HepG2 (cell line): ENCODE data around the gene EIF4G3. TPM values are rescaled to one million over a fixed set of nuclear protein-coding genes. Genes with fewer than 3 reads are reported as not detected.

ENCODE experiments used
- ATAC-seq: fragments of 200-7000 bp; cut with Tn5 transposase; 3 replicates; pipeline ENCODE4 v1.9.1; 2020; ENCODE audit warnings: mild to moderate bottlenecking, moderate library complexity
- BruUV-seq: library from RNA; stranded (reverse); fragments of 400-500 nt; replicated peaks from 2 replicates; lab custom pipeline; 2021; lab: Mats Ljungman, UMichigan
- CTCF ChIA-PET: fragments of 300-600 bp; formaldehyde crosslinking; extraction: SDS; loops from one replicate; lab custom pipeline; 2021; ENCODE audit warnings: low total read pairs, inconsistent platforms, low intra/inter-chr PET ratio; lab: Yijun Ruan, JAX
- POLR2A ChIA-PET: fragments of 350-600 bp; sonication (Branson Sonifier 250); formaldehyde crosslinking; loops from one replicate; lab custom pipeline; 2020; ENCODE audit warnings: antibody characterized with exemption, inconsistent platforms; lab: Yijun Ruan, JAX
- DNase-seq: peaks from one replicate; pipeline ENCODE4 v3.0.0-alpha.2; 2015; ENCODE audit warnings: low spot score
- FAIRE-seq: peaks from 3 replicates; lab custom pipeline; 2011; peaks lifted over from hg19 to GRCh38; lab: Jason Lieb, UNC
- H2AFZ ChIP-seq: one replicate; pipeline ENCODE4 v1.6.1; 2011; ENCODE audit warnings: low read length, inconsistent platforms
- H3K27ac ChIP-seq: fragments of 300-600 bp; 3 replicates; pipeline ENCODE4 v1.8.0; 2011; ENCODE audit warnings: mixed run types, mild to moderate bottlenecking, mixed read lengths, low read length, inconsistent platforms; ENCODE audit not compliant: insufficient read depth; ENCODE audit errors: extremely low read length
- H3K27me3 ChIP-seq, 2 experiments: fragments of 200-600 bp in 1 of 2; 2 replicates in 1 of 2; 3 replicates in 1 of 2; pipeline versions ENCODE4 v1.6.0 to v1.8.0; 2011; ENCODE audit warnings: low read length in 2 of 2, mild to moderate bottlenecking in 2 of 2, moderate library complexity in 2 of 2, inconsistent platforms in 1 of 2; ENCODE audit not compliant: insufficient read depth in 2 of 2, control insufficient read depth in 1 of 2
- H3K36me3 ChIP-seq, 2 experiments: fragments of 200-600 bp in 1 of 2; replicated peaks in 1 of 2; 2 replicates in 1 of 2; 3 replicates in 1 of 2; pipeline versions ENCODE4 v1.5.1 to v1.8.0; 2011; ENCODE audit warnings: low read length in 2 of 2, inconsistent platforms in 1 of 2; ENCODE audit not compliant: insufficient read depth in 2 of 2, control insufficient read depth in 1 of 2
- H3K4me1 ChIP-seq: 2 replicates; pipeline ENCODE4 v1.5.1; 2012; ENCODE audit warnings: low read length, inconsistent platforms; ENCODE audit not compliant: insufficient read depth
- H3K4me2 ChIP-seq: 2 replicates; pipeline ENCODE4 v1.6.0; 2011; ENCODE audit warnings: low read depth, low read length, inconsistent platforms
- H3K4me3 ChIP-seq, 3 experiments: fragments of 200-600 bp in 1 of 3; sonication (generic), shearing (Covaris generic) in 1 of 3; replicated peaks in 1 of 3; 2 replicates each; pipeline ENCODE4 v1.5.1; 2011 to 2016; ENCODE audit warnings: low read length in 3 of 3, inconsistent platforms in 2 of 3, low read depth in 2 of 3, mild to moderate bottlenecking in 2 of 3, control low read depth in 1 of 3, mixed read lengths in 1 of 3; ENCODE audit not compliant: insufficient read depth in 1 of 3
- H3K79me2 ChIP-seq: one replicate; pipeline ENCODE4 v1.6.1; 2011; ENCODE audit warnings: low read length, inconsistent platforms; ENCODE audit not compliant: insufficient read depth
- H3K9ac ChIP-seq: 2 replicates; pipeline ENCODE4 v1.6.0; 2011; ENCODE audit warnings: mild to moderate bottlenecking, low read depth, low read length, inconsistent platforms; ENCODE audit not compliant: insufficient read depth
- H3K9me3 ChIP-seq: 2 replicates; pipeline ENCODE4 v1.5.1; 2012; ENCODE audit warnings: mild to moderate bottlenecking, low read length
- H4K20me1 ChIP-seq: 2 replicates; pipeline ENCODE4 v1.6.0; 2011; ENCODE audit warnings: inconsistent platforms, mild to moderate bottlenecking, low read length, moderate library complexity; ENCODE audit not compliant: insufficient read depth
- EP300 ChIP-seq, 3 experiments: sonication (generic) in 1 of 3; formaldehyde crosslinking in 1 of 3; IDR thresholded peaks; 2 replicates each; pipeline versions ENCODE4 v1.5.1 to v1.6.1; 2011 to 2020; ENCODE audit warnings: low read depth in 2 of 3, low read length in 2 of 3, borderline replicate concordance in 1 of 3, improper control_type of control experiment in 1 of 3, mild to moderate bottlenecking in 1 of 3, missing genetic modification reagents in 1 of 3, moderate library complexity in 1 of 3
- ZNF780A ChIP-seq: sonication (generic); formaldehyde crosslinking; IDR thresholded peaks from 2 replicates; pipeline ENCODE4 v1.8.0; 2022; ENCODE audit warnings: mild to moderate bottlenecking, missing genetic modification reagents, moderate library complexity
- ZNF841 ChIP-seq: sonication (generic); formaldehyde crosslinking; IDR thresholded peaks from 2 replicates; pipeline ENCODE4 v1.8.1; 2023; ENCODE audit warnings: missing genetic modification reagents, borderline replicate concordance
- WGBS: methylation state at CpG from one replicate; pipeline ENCODE4 v1.1.6; 2017; ENCODE audit warnings: low lambda C conversion rate; 5-methylcytosine and 5-hydroxymethylcytosine counted together
- in situ Hi-C: cut with HindIII; loops from 2 replicates; pipeline ENCODE4 v1.10.0; 2017; ENCODE audit warnings: low pct_unique_long_range_greater_than_20kb; ENCODE audit not compliant: extremely low pct_ligation_motif_present
- intact Hi-C: fragments of 100-400 bp; cut with micrococcal nuclease; formaldehyde crosslinking; loops from one replicate; pipeline ENCODE4 v1.10.0; 2022; ENCODE audit not compliant: unreplicated experiment
- polyA plus RNA-seq, 8 experiments: library from polyadenylated mRNA; depleted of rRNA in 3 of 8; stranded (reverse) in 7 of 8; unstranded in 1 of 8; fragments of >200 nt; fragmentation: Illumina TruSeq in 4 of 8; extraction: Trizol in 4 of 8; gene quantifications; 2 replicates each; pipeline versions ENCODE4 v1.2.1 to v1.2.3, GENCODE V29; 2011 to 2016; ENCODE audit warnings: low read depth in 4 of 8, missing spikeins in 1 of 8, mixed read lengths in 1 of 8; ENCODE audit not compliant: insufficient read depth in 1 of 8
- total RNA-seq, 5 experiments: library from RNA; depleted of rRNA; stranded (reverse); fragments of >200 nt; fragmentation: Illumina TruSeq; extraction: Trizol; gene quantifications; 2 replicates each; pipeline ENCODE4 v1.2.3, GENCODE V29; 2016; ENCODE audit warnings: low read depth in 1 of 5
- TF ChIP-seq, protein P1 (sequence below): sonication (generic); formaldehyde crosslinking; IDR thresholded peaks from 2 replicates; pipeline ENCODE4 v1.8.1; 2022; ENCODE audit warnings: low read depth, mild to moderate bottlenecking, missing genetic modification reagents
- TF ChIP-seq, protein P2 (sequence below): sonication (generic); formaldehyde crosslinking; IDR thresholded peaks from 2 replicates; pipeline ENCODE4 v1.5.0; 2020; ENCODE audit warnings: mild to moderate bottlenecking, missing genetic modification reagents

EIF4G3 gene
- total and polyA plus RNA-seq, 2 of the 13 experiments (the other 11 are each of a cell fraction or from before 2014, with no cell fraction given): 22.2 to 27.6 TPM

DNA sequence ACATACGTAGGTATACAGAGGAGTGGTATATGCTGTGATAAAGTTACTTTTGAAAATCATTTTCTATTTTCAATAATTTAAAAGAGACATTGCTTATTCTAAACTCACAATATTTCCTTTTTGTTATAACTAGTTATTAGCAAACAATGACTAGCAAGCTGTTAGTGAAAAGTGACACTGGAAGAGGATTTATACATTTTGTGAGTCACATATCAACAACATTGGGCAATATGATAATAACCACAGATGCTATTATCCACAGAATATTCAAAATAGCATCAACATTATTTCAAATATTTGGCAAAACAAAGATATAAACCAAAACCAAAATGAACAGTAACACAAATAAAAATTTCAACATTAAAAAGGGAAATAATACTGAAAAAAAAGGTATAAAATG is 285.6 kb downstream of the EIF4G3 start:
- no peak for FAIRE-seq
- Histone ChIP-seq H3K4me3 (no peak overlapping the region), H3K27ac (no peak overlapping the region)
- in situ Hi-C loops (no loop called here), intact Hi-C loops (loop anchor here (10.0 kb wide), 1 partner anchor 106 kb away; the partner anchor contains the start of gene HP1BP3)
- WGBS: 100% methylated on average over 1 of the region's 1 CpG
- TF ChIP-seq ZNF841 (no peak), EP300 (IDR thresholded peaks at IDR 0.05; ENCODE audit: low read depth in 2 of 2, low read length in 2 of 2) (no peak), EP300 (CRISPR knock-in tag; IDR thresholded peaks at IDR 0.05; ENCODE audit: borderline replicate concordance) (no peak), ZNF780A (CRISPR knock-in tag) (no peak)
- TF ChIP-seq, protein P1, sequence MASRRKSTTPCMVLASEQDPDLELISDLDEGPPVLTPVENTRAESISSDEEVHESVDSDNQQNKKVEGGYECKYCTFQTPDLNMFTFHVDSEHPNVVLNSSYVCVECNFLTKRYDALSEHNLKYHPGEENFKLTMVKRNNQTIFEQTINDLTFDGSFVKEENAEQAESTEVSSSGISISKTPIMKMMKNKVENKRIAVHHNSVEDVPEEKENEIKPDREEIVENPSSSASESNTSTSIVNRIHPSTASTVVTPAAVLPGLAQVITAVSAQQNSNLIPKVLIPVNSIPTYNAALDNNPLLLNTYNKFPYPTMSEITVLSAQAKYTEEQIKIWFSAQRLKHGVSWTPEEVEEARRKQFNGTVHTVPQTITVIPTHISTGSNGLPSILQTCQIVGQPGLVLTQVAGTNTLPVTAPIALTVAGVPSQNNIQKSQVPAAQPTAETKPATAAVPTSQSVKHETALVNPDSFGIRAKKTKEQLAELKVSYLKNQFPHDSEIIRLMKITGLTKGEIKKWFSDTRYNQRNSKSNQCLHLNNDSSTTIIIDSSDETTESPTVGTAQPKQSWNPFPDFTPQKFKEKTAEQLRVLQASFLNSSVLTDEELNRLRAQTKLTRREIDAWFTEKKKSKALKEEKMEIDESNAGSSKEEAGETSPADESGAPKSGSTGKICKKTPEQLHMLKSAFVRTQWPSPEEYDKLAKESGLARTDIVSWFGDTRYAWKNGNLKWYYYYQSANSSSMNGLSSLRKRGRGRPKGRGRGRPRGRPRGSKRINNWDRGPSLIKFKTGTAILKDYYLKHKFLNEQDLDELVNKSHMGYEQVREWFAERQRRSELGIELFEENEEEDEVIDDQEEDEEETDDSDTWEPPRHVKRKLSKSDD: no peak
- TF ChIP-seq, protein P2, sequence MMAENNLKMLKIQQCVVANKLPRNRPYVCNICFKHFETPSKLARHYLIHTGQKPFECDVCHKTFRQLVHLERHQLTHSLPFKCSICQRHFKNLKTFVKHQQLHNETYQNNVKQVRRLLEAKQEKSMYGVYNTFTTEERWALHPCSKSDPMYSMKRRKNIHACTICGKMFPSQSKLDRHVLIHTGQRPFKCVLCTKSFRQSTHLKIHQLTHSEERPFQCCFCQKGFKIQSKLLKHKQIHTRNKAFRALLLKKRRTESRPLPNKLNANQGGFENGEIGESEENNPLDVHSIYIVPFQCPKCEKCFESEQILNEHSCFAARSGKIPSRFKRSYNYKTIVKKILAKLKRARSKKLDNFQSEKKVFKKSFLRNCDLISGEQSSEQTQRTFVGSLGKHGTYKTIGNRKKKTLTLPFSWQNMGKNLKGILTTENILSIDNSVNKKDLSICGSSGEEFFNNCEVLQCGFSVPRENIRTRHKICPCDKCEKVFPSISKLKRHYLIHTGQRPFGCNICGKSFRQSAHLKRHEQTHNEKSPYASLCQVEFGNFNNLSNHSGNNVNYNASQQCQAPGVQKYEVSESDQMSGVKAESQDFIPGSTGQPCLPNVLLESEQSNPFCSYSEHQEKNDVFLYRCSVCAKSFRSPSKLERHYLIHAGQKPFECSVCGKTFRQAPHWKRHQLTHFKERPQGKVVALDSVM: no peak
- TF ChIP-seq, all 625 proteins: peak for 0
- H3K36me3 ChIP-seq: peaks cover 10 to 19% of the 10 kb centered on the region in 2 experiments; a peak in 4 of 5 replicates
- H3K4me2 ChIP-seq: no peak overlapping the region
- no peak overlapping the region for H3K9ac ChIP-seq
- ChIA-PET CTCF (no interaction called here), POLR2A (no interaction called here)
- H4K20me1 ChIP-seq: no peaks in the 10 kb centered on the region
- H3K9me3 ChIP-seq: no peaks in the 10 kb centered on the region
- DNase-seq: no peak
- no peaks in the 10 kb centered on the region for H3K79me2 ChIP-seq
- H3K4me1 ChIP-seq: peaks cover 12% of the 10 kb centered on the region
- no peak for ATAC-seq
- H2AFZ ChIP-seq: no peak overlapping the region
- no TSS peak for BruUV-seq
- no peaks in the 10 kb centered on the region for H3K27me3 ChIP-seq
